ENCODE results near the gene SLC26A1. TPM values are rescaled to one million over a fixed set of nuclear protein-coding genes. Genes with fewer than 3 reads are reported as not detected.

The SLC26A1 gene
- total RNA-seq, 1 experiment from 2014 or later: 0.22 TPM

DNA sequence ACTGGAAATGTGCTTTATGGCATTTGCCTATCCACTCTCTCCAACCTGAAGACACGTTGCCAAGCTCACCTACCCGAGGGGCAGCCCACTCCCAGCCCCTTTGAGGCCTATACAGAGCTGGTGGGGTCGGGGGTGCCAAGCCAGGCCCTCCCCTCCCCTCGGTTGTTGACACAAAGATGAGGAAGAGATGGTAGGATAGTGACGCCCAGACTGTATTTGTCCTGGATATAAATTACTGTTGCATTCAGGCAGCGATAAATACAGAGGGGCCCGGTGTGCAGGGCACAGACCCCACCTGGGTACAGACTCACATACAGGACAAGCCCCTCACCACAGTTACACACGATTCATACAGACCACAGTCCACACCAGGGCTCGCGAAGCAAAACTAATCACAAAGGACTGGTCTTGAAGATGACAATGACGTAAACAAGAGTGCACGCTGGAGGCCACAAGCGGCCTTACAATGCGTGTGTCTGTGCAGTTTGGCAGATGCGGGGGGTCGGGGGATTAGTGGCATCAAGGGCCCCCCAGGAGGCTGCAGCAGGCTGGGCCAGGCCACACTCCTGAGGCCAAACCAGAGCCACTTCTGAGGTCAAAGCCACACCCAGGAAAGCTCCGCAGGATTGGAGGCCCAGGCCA, 34.4 kb downstream of the SLC26A1 start (continued):
- TF ChIP-seq, protein P1, sequence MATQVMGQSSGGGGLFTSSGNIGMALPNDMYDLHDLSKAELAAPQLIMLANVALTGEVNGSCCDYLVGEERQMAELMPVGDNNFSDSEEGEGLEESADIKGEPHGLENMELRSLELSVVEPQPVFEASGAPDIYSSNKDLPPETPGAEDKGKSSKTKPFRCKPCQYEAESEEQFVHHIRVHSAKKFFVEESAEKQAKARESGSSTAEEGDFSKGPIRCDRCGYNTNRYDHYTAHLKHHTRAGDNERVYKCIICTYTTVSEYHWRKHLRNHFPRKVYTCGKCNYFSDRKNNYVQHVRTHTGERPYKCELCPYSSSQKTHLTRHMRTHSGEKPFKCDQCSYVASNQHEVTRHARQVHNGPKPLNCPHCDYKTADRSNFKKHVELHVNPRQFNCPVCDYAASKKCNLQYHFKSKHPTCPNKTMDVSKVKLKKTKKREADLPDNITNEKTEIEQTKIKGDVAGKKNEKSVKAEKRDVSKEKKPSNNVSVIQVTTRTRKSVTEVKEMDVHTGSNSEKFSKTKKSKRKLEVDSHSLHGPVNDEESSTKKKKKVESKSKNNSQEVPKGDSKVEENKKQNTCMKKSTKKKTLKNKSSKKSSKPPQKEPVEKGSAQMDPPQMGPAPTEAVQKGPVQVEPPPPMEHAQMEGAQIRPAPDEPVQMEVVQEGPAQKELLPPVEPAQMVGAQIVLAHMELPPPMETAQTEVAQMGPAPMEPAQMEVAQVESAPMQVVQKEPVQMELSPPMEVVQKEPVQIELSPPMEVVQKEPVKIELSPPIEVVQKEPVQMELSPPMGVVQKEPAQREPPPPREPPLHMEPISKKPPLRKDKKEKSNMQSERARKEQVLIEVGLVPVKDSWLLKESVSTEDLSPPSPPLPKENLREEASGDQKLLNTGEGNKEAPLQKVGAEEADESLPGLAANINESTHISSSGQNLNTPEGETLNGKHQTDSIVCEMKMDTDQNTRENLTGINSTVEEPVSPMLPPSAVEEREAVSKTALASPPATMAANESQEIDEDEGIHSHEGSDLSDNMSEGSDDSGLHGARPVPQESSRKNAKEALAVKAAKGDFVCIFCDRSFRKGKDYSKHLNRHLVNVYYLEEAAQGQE (IDR thresholded peaks at IDR 0.05; ENCODE audit: low read depth): no peak
- TF ChIP-seq YY1 (IDR thresholded peaks at IDR 0.05; ENCODE audit: extremely low read depth, insufficient replicate concordance, low read depth, low read length): no peak
- no peak for TF ChIP-seq CEBPB (IDR thresholded peaks at IDR 0.05; ENCODE audit: low read depth)

GRCh38 chr4:958314-958665, 34.9 kb downstream of the SLC26A1 start:
- H3K4me3 ChIP-seq (replicated peaks in 1 of 2; ENCODE audit: low read depth in 1 of 2, low read length in 2 of 2): no peak overlapping the region
- no peaks in the 10 kb centered on the region for H3K9me3 ChIP-seq (ENCODE audit: control insufficient read depth in 1 of 2, insufficient read depth in 1 of 2, low read depth in 1 of 2, low read length in 2 of 2)
- CTCF ChIA-PET: no interaction called here
- H3K4me2 ChIP-seq (ENCODE audit: low read length): no peak overlapping the region
- no peak for ATAC-seq
- no peaks in the 10 kb centered on the region for H3K9me2 ChIP-seq (ENCODE audit: insufficient read depth)
- H4K20me1 ChIP-seq (ENCODE audit: insufficient read depth): no peaks in the 10 kb centered on the region
- intact Hi-C loops (cut with micrococcal nuclease): no loop called here
- peaks cover under 1 to 14% of the 10 kb centered on the region in 2 experiments; a peak in 3 of 4 replicates for H3K4me1 ChIP-seq (ENCODE audit: control insufficient read depth in 1 of 2, insufficient read depth in 2 of 2, low read length in 2 of 2)
- H3K79me2 ChIP-seq (ENCODE audit: insufficient read depth, low read length): no peaks in the 10 kb centered on the region; the same call in 1 of the 2 replicates
- H3K27me3 ChIP-seq (ENCODE audit: insufficient read depth, low read length): no peaks in the 10 kb centered on the region
- TF ChIP-seq POLR2AphosphoS5 (IDR thresholded peaks at IDR 0.05; ENCODE audit: low read depth, low read length) (0 out of 2 replicates have a peak, but pooled peaks have one; percentile 12), JUND (IDR thresholded peaks at IDR 0.05) (no peak)
- no TSS peak for BruUV-seq (replicated peaks)
- H3K27ac ChIP-seq (ENCODE audit: low read depth, low read length): no peak overlapping the region
- no peak overlapping the region for H2AFZ ChIP-seq (ENCODE audit: low read depth, low read length, poor library complexity, severe bottlenecking)
- POLR2A ChIA-PET: no interaction called here
- no peaks in the 10 kb centered on the region for H3K36me3 ChIP-seq (ENCODE audit: control insufficient read depth in 1 of 2, insufficient read depth in 2 of 2, low read length in 2 of 2)
- RAD21 ChIA-PET (ENCODE audit: low non-redundant PET in 1 of 2, low total read pairs in 2 of 2, uncharacterized antibody in 2 of 2, unreplicated experiment in 2 of 2): no interaction called here
- no peak for DNase-seq (ENCODE audit: low read depth, low spot score)
- H3K9ac ChIP-seq (ENCODE audit: low read length): no peak overlapping the region
